GM23248 (cell line): ENCODE data around the gene TRIM44.

ENCODE experiments used
- EZH2 ChIP-seq: fragments of 200-600 bp; sonication (generic); IDR thresholded peaks from 2 replicates; pipeline ENCODE4 v1.6.1; 2018; ENCODE audit warnings: antibody characterized with exemption, mild to moderate bottlenecking; ENCODE audit not compliant: insufficient read depth, poor library complexity, severe bottlenecking
- EZH2phosphoT487 ChIP-seq: fragments of 200-600 bp; sonication (generic); IDR thresholded peaks from 2 replicates; pipeline ENCODE4 v1.6.1; 2018; ENCODE audit warnings: antibody characterized with exemption, moderate library complexity, mild to moderate bottlenecking, low read depth; ENCODE audit not compliant: insufficient read depth

DNA sequence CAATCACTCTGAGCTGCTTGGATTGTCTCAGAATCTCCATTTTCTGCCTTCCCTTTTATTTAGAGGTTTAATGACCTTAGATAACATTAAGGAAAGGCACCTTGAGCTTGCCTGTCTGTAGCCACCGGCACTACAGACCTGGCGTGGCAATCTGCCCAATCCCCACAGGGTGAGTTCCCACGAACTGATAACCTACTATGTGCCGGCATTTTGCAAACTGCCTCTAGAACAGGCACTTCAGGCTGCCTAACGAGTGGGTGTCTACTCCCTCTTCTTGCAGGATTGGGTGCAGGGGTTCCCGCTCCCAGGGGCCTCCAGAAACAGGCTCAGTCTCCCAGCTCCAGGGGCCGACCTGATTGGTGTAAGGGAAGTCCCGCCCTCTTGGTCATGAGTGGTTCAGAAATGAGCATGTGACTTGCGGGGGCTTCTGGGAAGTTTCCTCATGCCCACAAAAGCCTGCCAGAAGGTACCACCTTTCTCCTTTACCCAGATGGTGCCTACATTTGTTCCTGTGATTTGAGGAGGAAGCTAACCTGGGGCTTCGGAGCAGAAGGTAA is 161.2 kb downstream of the TRIM44 start:
- TF ChIP-seq EZH2phosphoT487 (no peak), EZH2 (no peak)
